SKM-1 treated with dmso at 0.1 percent for 144 hours (cell line): ENCODE measurements around the gene CD22.
"Not testable (repeated sequence)": the region's sequence is repeated elsewhere in the genome, so short reads cannot be mapped to it uniquely, and the experiment has no call there.

ENCODE experiments used
- DNase-seq: peaks from one replicate; lab custom pipeline; 2025; ENCODE audit not compliant: unreplicated experiment; lab: John Stamatoyannopoulos, UW

CD22 gene

DNA sequence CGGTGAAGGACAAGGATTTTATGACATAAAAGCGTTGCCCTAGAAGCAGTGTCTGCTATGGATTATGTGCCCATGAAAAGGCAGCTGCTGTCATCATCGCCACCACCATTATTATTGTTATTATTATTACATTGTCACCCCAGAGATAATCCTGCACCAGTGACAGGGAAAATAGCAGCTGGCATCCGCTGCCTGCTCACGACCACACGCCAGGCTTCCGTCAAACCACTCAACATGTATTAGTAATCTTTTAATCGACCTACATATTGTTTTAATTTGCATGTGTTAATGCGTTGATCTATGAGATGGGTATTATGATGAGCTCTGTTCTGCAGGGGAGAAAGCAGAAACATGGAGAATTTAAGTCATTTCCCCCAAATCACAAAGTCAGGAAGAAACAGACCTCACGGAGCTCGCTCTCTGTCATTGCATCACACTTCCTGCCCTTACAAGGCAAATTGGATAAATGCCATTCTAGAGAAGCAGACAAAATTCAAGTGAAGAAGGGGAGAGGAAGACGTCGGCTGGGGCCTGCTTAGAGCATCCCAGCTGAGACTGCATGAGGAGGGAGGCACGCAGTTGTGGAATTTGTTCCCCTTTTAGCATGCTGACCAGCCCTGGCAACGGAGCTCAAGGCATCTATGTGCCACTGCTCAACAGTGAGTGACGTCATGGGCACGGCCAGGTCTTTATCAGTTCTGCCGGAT, 29.0 kb downstream of the CD22 start, which contains the start of gene FFAR3:
Gene FFAR3, plus strand, starts transcription at position 594 of the 707 bp plus-strand sequence. CDS start 431 bp downstream, outside the sequence.
- peak; percentile 71 for DNase-seq

DNA sequence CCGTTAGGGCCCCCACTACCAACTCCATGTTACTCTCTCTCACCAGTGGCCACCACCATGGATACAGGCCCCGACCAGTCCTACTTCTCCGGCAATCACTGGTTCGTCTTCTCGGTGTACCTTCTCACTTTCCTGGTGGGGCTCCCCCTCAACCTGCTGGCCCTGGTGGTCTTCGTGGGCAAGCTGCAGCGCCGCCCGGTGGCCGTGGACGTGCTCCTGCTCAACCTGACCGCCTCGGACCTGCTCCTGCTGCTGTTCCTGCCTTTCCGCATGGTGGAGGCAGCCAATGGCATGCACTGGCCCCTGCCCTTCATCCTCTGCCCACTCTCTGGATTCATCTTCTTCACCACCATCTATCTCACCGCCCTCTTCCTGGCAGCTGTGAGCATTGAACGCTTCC, 29.8 kb downstream of the CD22 start:
- not testable (repeated sequence) for DNase-seq

DNA sequence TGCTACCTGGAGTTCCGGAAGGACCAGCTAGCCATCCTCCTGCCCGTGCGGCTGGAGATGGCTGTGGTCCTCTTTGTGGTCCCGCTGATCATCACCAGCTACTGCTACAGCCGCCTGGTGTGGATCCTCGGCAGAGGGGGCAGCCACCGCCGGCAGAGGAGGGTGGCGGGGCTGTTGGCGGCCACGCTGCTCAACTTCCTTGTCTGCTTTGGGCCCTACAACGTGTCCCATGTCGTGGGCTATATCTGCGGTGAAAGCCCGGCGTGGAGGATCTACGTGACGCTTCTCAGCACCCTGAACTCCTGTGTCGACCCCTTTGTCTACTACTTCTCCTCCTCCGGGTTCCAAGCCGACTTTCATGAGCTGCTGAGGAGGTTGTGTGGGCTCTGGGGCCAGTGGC, 30.4 kb downstream of the CD22 start:
- not testable (repeated sequence) for DNase-seq

GRCh38 chr19:35360081-35360480, 31.1 kb downstream of the CD22 start:
- DNase-seq, result not testable (repeated sequence)

GRCh38 chr19:35360880-35361420, 32.0 kb downstream of the CD22 start:
- DNase-seq, result no peak

- DNase-seq, result no peak
Observed at GRCh38 chr19:35362261-35363000, 33.4 kb downstream of the CD22 start.

GRCh38 chr19:35363001-35363590, 34.1 kb downstream of the CD22 start:
- DNase-seq, result no peak

DNA sequence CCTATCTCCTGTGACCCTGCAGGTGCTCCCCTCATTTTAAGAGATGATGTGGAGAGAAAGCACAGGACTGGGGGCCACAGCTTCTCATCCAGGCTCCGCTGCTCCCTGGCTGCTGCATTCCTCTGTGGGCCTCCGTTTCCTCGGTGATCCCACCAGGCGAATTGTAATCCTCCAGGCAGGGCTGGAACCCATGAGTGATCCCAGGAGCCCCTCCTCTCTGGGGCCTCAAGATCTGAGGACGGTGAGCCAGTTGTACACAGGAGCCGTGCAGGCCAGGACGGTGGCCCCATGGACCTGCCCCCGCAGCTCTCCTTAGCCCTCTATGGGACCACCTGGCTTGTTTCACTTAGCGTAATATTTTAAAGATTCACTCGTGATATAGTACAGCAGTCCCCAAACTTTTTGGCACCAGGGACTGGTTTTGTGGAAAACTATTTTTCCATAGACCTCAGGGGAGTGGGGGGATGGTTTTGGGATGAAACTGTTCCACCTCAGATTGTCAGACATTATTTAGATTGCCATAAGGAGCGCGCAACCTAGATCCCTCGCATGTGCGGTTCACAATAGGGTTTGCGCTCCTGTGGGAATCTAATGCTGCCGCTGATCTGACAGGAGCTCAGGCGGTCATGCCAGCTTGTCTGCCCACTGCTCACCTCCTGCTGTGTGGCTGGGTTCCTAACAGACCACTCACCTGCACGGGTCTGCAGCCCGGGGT, 34.9 kb downstream of the CD22 start:
- no peak for DNase-seq

GRCh38 chr19:35365303-35365702, 36.3 kb downstream of the CD22 start:
- DNase-seq, result no peak

- DNase-seq, result no peak
Observed at GRCh38 chr19:35368378-35368777, 39.4 kb downstream of the CD22 start.

GRCh38 chr19:35369522-35369921, 40.5 kb downstream of the CD22 start:
- no peak for DNase-seq

DNA sequence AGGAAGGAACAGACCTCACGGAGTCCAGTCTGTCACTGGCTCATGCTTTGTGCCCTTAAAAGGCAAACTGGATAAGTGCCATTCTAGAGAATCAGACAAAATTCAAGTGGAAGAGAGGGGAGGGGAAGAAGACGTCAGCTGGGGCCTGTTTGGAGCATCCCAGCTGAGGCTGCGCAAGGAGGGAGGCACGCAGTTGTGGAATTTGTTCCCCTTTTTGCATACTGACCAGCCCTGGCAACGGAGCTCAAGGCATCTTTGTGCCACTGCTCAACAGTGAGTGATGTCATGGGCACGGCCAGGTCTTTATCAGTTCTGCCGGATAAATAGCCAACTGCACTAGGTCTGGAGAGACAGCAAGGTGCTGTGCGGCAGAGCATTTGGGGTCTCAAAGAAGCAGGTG, 41.7 kb downstream of the CD22 start, which contains the start of gene GPR42:
Gene GPR42, plus strand, starts transcription at position 347 of the 400 bp plus-strand sequence. CDS start 292 bp downstream, outside the sequence.
- no peak for DNase-seq

- DNase-seq, result no peak
Observed at GRCh38 chr19:35373492-35373891, 44.5 kb downstream of the CD22 start.

- not testable (repeated sequence) for DNase-seq
Observed at GRCh38 chr19:35374031-35374430, 45.0 kb downstream of the CD22 start.

- no peak for DNase-seq
Observed at GRCh38 chr19:35375505-35376307, 46.7 kb downstream of the CD22 start.

GRCh38 chr19:35377656-35378055, 48.7 kb downstream of the CD22 start:
- no peak for DNase-seq

- no peak for DNase-seq
Observed at GRCh38 chr19:35378356-35378755, 49.4 kb downstream of the CD22 start.

GRCh38 chr19:35379545-35379944, 50.6 kb downstream of the CD22 start:
- not testable (repeated sequence) for DNase-seq

DNA sequence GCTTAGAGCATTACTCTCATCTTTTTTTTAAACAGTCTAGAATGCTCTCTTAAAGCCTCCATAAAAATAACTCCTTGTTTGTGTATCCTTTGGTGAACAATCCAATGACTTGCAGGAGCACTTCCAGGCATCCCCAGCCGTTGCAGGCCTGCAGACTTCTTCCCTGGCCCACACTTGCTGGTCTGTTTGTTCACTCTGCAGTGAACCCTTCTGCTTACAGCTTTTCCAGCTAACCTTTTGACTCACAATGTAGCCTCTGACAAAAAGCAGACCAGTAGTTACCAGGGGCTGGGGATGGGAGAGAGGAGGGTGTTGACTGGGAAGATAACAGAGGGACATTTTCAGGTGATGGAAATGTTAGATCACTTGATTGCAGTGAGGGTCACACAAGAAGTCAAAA, 51.0 kb downstream of the CD22 start:
- DNase-seq, result no peak
